ENCODE measurements around the gene FAM53B. TPM values are rescaled to one million over a fixed set of nuclear protein-coding genes. Genes with fewer than 3 reads are reported as not detected.
"Not testable (repeated sequence)": the region's sequence is repeated elsewhere in the genome, so short reads cannot be mapped to it uniquely, and the experiment has no call there.

The FAM53B gene
- 24.9 TPM for total RNA-seq

- ATAC-seq, result peak; percentile 57
These were observed at the start of gene FAM53B for GRCh38 chr10:124744102-124745050. FAM53B (minus strand) TSS chr10:124744378; CDS start chr10:124706713, 37,665 bp downstream.

DNA sequence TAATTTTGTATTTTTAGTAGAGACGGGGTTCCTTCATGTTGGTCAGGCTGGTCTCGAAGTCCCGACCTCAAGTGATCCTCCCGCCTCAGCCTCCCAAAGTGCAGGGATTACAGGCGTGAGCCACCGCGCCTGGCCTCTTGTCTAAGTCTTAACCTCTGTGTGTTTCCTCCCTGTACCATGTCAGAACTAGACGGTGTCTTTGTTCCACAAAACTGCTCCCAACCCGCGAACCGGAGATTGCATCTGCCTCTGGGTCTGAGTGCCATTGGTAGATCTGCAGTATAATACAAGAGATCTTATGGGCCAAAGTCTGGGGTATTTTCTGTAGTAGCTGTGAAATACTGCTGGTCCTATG is 48.8 kb upstream of the FAM53B start:
- no peak for ATAC-seq

GRCh38 chr10:124791547-124792348 is 47.6 kb upstream of the FAM53B start, which contains the start of gene EEF1AKMT2:
EEF1AKMT2 (minus strand) TSS chr10:124791887; CDS start chr10:124791833, 54 bp downstream.
- peak; percentile 97 for ATAC-seq

- not testable (repeated sequence) for ATAC-seq
These were observed 38.7 kb upstream of the FAM53B start for GRCh38 chr10:124782900-124783299.

GRCh38 chr10:124768791-124769190 is 24.6 kb upstream of the FAM53B start:
- ATAC-seq, result no peak

DNA sequence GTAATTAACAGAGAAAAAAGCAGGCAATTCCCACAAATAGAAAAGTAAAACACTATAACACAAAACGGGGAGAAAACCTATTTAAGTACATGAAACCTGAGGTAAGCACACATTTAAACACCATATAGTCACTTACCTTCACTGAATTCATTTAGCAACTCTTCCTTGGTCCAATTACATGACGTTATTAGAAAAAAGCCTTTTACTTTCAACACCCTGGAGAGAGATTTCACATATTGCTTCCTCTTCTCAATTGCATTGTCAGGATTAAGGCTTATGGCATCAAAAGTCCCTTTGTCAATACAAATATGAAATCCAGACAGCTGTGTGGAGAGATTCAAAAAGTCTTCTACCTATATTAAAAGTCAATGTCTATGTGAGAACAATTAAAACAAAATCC is 21.1 kb upstream of the FAM53B start:
- ATAC-seq, result no peak

DNA sequence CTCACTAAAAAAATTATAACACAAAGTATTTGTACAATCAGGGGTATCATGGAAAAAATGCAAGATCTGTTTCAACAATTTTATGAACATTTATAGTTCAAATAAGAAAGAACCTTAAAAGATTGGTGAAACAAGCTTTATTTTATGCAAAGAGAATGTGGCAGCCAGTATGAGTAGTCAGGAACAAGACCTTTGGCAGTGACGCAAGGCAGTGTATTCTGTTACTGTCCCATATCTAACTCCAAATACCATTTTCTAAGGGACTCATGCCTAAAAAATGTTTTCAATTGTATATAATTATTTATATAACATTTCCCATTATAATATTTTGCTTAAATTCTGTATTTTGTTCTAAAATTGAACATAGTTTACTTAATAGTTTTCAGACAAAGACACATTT is 19.1 kb upstream of the FAM53B start:
- ATAC-seq, result no peak

GRCh38 chr10:124762281-124762680 is 18.1 kb upstream of the FAM53B start:
- ATAC-seq, result no peak

GRCh38 chr10:124756156-124756903 is 12.2 kb upstream of the FAM53B start:
- ATAC-seq, result no peak

DNA sequence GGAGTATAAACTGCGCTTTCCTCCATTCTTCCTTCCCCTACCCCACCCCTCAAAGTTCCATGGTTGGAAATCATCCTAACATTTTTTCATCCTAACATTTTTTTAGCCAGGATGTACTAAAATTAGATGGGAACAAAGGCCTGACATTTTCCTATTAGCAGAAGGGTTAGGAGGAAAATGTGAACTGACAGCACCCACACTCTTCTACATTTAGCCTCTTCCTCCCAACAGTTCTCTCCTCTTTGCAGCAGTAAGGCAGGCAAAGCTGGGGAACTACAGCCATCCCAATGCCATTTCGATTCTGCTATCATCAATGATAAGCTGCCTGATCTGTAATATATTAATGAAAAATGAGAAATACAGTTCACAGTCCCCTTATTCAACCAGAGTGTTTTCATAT is 11.4 kb upstream of the FAM53B start:
- ATAC-seq, result no peak

DNA sequence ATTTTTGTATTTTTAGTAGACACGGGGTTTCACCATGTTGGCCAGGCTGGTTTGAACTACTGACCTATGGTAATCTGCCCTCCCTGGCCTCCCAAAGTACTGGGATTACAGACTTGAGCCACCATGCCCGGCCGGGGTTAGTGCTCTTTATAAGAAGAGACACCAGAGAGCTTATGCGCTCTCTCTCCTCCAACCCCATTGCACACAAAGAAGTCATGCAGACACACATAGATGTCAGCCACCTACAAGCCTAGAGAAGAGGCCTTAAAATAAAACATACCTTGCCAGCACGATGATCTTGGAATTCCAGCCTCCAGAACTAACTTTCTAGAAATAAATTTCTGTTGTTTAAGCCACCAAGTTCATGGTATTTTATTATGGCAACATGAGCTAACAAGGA is 10.0 kb upstream of the FAM53B start:
- ATAC-seq, result no peak

- no peak for ATAC-seq
These were observed 4.9 kb upstream of the FAM53B start for GRCh38 chr10:124748953-124749645.

DNA sequence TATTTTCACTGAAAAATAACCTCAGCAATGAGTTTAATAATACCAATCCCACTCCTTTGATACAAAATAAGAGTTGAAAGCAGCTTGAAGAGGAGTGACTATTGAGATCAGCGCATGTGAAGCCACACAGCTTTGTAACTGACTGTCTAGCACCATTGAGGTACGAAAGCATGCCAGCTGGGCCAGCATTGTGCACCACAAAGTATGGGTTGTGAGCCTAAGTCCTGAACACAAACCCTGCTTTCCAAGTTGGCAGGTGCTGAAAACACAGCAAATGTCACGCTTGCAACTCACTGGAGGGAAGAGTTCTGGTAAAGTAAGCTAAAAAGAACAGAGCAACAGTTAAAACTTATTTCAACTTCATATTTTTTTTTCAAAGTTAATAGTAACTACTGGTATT is 4.0 kb upstream of the FAM53B start:
- ATAC-seq, result no peak

- no peak for ATAC-seq
These were observed 3.6 kb upstream of the FAM53B start for GRCh38 chr10:124747745-124748144.

GRCh38 chr10:124746992-124747391 is 2.8 kb upstream of the FAM53B start:
- peak; percentile 76 for ATAC-seq

- ATAC-seq, result not testable (repeated sequence)
These were observed 2.3 kb upstream of the FAM53B start for GRCh38 chr10:124746447-124746846.

DNA sequence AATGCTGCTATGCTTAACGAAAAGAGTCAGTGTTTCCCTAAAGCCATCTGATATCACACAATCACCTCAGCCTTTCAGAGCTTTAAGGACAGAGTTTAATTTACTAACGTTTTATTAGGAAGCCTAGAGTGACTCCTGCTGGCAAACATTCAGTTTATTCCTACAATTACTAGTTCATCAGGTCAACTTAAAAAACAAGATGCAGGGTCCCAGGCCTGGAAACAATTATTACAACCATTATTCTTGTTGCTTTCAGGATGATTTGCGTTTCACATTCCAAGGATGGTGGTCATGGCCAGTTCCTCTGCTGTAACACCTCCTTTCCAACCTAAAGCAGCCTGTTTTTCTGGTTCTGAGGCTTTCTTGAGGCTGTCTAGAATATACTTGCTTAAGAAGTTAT is 1.5 kb upstream of the FAM53B start:
- peak; percentile 62 for ATAC-seq

DNA sequence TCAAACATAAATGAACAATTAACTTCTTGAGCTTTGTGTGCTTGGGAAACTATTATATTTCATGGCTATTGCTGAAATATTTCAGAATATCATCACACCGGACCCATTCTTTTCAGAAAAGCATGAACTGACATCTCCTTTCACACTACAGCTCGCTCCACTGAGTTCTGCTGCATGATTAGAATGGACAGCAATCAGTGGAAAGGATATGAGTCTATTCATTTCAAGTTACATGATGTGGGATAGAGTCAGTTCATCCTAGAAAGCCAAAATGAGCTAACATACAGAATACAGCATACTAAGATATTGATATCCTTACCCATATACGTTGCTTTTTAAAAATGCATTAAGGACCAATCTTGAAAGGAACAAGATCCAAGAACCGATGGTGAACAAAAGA is 1.1 kb upstream of the FAM53B start:
- ATAC-seq, result no peak

- ATAC-seq, result peak; percentile 24
These were observed 732 bp downstream of the FAM53B start for GRCh38 chr10:124743191-124744101.

GRCh38 chr10:124742413-124743190 is 1.6 kb downstream of the FAM53B start:
- no peak for ATAC-seq
